Stimulated activated CD8-positive, alpha-beta memory T cell treated with anti-CD3 and anti-CD28 coated beads, Interleukin-4, amount 100 ng/mL, for 4 hours (primary cell): ENCODE measurements around the gene ZNF692.
A peak's percentile ranks its signal among the peaks of the same experiment; 100 is the strongest.
"Not testable (repeated sequence)": the region's sequence is repeated elsewhere in the genome, so short reads cannot be mapped to it uniquely, and the experiment has no call there.

Experiments
- DNase-seq, 2 donors: peaks; one replicate each; pipeline ENCODE4 v3.0.0-alpha.2; 2020; ENCODE audit warnings: low read depth in 2 of 2, low spot score in 1 of 2

Gene ZNF692

GRCh38 chr1:248882427-248882826, 23.5 kb upstream of the ZNF692 start:
- not testable (repeated sequence) for DNase-seq

GRCh38 chr1:248881261-248881660, 22.4 kb upstream of the ZNF692 start:
- no peak for DNase-seq

DNA sequence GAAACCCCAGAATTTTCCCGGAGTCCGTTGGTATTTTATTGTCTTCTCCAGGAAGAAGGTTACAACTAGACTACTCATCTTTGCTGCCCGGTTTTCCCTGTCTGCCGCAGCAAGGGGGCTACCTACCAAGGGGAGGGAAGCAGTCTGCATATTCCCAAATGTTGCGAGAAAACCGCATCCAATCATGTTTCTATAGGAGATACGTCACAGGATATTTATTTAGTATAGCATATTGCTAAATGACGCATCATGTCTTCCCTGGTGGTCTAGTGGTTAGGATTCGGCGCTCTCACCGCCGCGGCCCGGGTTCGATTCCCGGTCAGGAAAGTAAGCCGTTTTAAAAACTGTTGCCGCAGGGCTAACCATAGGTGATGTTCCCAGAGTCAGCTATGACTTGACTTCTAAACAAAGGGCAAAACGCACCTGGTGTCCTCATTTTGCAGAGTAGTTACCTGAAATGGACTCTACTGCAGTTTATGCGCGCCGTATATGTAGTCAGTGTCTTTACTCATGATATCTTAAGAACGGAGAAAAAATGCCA, 15.2 kb upstream of the ZNF692 start:
- peak; percentile 67 to 83 for DNase-seq

DNA sequence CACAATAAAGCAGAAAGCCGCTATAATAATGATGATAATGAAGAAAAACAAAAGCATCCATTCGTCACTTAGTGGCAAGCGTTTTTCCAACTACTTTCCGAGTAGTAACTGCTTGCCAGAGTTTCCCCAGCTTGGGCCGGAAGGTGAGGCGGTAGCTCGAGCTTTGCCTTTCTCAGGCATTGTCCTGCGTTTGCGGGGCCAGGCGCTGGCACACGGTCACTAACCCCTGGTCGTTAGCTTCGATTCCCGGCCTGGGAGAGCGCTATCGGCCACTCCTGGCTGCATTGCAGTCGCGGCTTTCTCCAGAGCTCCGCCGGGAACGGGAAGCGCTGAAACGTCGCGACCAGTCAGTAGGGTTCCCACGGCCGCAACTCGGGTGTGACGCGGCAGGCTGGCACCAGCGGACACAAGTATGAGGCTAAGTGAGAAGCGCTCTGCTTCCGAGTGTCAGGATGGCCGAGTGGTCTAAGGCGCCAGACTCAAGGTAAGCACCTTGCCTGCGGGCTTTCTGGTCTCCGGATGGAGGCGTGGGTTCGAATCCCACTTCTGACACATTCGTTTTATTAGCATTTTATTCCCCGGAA, 14.6 kb upstream of the ZNF692 start:
- peak; percentile 76 to 92 for DNase-seq

GRCh38 chr1:248872752-248873408, 14.0 kb upstream of the ZNF692 start:
- DNase-seq, result no peak

DNA sequence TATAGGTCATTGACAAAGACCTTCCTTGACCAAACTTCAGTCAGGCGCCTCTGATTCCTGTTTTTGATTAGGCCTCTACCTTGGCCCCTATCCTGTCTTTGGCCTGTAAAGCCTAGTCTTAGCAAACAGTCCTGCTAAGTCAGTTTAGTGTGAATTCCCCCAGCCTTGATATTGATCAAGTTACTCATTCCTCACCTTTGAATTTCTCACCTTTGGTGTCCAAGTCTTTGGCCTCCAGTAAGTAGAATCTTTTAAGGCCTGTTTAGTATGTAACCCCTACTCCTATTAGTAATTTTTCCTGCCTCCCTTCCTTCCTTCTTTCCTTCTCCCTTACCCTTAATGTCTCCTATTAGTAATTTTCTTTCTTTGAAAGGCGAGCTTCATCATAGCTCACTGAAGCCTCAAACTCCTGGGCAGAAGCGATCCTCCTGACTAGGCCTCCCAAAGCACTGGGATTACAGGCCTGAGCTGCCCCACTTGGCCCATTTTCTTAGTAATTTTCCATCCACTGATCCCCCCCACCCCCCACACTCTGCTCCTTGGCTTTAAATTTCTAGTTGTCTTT, 13.0 kb upstream of the ZNF692 start:
- no peak for DNase-seq

GRCh38 chr1:248862998-248863881, 4.4 kb upstream of the ZNF692 start:
- DNase-seq, result peak; percentile 44 to 67

DNA sequence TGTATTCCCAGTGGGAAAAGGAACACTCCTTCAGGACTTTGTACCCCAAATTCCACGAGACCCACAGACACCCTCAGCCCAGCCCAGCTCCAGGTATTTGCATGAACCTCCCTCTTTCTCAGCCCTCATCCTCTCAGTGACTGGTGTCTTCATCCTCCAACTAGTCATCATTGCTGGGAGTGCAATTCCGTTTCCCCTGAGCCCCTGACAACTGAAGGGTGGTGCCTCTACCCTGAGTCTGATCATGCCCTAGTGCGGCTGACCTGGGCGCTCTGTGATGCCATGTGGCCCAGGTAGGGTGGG, 3.8 kb upstream of the ZNF692 start:
- no peak for DNase-seq

GRCh38 chr1:248861616-248862015, 2.7 kb upstream of the ZNF692 start:
- DNase-seq, result no peak

DNA sequence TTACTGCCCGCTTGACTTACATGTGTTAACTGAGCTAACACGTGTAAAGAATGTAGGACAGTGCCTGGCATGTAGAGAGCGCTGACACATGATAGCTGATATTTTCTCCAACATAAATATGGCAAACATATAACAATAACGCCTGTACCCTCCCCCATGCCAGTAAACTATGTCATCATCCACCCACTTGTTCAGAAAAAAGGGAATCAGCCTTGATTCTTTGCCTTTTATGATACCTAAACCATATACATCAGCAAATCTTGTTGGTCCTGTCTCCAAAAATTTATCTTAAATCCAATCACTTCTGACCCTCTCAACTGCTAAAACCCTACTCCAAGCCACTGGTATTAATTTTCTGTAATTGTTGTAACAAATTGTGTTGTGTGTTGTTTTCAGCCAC, 1.1 kb upstream of the ZNF692 start:
- no peak for DNase-seq

DNA sequence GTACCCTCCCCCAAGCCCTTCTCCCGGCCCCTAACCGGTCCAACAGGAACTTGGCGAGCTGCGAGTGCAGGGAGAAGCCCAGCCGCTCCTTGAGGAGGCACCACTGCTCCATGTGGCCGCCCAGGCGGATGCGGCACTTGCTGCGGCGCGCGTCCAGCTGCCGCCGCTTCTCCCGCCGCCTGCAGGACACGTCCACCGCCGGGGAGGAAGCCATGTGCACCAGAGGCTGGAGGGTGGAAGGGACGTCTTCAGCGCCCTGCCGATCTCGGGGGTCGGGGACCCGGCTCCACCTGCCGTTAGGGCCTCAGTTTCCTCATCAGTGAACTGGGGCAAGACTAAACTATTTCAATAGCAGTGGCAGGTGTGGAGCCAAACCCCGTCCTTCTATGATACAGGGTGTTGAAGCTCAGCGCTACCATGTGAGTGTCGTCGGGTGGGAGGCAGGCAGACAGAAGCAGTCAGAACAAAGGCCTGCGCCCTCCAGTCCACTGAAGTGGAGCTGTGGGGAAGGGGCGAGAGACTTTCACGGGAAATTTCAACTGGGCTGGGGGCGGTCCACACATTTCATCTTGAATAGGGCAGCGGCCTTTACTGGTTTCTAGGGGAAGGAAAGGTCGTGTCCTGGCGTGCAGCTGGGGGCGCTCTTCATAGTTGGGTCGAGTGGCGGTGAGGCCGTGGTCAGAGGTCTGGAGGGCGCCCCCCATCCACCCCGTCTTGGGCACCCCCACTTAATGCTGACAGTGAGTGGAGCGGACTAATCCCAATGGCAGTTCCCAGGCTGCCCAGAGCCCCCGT, 592 bp downstream of the ZNF692 start:
- no peak for DNase-seq

- DNase-seq, result no peak
Measured at GRCh38 chr1:248857749-248858095, 1.2 kb downstream of the ZNF692 start.

DNA sequence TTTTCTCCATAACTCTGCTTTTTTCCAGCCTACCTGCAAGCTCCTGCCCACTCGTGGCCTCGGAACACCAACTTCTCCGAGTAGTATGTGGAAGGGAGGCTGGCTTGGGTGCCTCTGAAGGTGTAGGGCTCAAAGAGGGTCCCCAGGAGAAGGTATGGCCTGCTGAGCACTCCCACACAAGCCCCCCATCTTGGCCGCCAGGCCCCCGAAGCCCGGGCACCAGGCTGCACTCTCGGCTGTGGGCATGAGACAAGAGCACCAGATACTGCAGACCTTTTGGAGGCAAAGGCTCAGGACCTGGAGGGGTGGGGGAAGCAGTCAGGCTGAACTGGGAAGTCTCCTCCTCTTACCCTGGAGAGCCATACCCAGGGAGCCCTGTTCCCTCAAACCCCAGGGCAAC, 1.7 kb downstream of the ZNF692 start:
- no peak for DNase-seq

- DNase-seq, result no peak
Measured at GRCh38 chr1:248856176-248856575, 2.7 kb downstream of the ZNF692 start.

DNA sequence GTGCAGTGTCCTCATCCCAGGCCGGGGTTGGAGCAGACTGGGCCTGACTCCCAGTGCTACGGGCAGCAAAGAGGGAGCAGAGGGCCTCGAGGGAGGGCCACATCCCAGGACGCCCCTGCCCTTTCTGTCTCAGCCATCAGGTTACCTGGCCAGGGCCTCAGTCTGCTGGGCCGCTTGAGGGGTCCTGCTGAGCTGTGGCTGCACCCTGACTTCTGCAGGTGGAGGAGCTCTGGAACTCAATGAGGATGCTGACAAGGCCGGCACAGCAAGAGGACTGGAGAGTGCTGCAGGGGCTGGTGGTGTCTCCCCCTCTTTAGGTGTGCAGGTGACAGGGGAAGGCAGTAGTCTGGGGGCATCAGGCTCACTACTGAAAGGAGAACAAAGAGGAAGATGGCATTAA, 3.3 kb downstream of the ZNF692 start:
- no peak for DNase-seq

DNA sequence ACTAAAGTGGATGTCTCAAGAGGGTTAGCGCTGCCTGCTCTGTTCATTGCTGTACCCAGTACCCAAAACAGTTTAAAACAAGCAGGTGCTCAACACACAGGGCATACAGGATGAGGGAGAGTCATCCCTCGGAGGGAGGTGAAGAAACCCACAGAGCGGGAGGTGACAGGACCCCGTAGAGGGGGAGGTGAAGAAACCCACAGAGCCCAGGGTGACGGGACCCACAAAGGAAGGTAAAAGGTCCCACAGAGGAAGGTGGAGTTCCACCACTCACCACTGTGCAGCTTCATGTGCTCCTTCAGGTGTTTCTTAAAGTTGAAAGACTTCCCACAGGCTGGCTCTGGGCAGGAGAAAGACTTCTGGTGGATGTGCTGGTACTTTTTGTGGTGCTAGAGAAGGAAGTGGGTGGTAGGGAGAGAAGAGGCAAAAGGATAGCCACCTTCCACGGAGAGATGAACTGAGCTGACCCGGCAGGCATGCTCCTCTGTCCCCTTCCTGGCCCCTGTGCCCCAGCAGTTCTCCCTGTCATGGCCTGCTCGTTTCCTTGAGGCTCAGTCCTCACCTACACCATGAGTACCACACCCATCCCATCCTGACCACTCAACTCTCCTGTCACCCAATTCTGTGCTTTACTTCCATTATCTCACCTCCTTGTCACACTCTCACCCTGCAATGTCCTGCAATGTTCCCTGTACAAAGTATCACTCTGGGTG, 5.1 kb downstream of the ZNF692 start:
- no peak for DNase-seq

GRCh38 chr1:248852481-248853405, 6.1 kb downstream of the ZNF692 start:
- DNase-seq, result no peak

DNA sequence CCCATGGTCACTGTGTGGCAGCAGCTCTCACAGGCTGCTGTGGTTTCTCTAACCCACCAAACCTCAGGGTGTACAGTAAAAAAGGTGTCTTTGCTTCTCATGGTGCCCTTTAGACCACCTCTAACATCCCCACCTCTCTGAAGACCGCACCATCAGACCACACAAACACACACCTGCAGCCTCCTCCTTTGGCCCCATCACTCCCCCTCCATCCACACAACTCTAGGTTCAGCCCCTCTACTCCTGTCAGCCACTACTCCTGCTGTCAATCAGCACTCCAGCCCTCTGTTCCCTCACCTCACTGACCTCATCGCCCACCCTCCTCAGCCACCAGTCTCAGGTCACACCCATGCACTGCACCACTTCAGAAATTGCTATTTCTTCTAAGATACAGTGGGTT, 7.5 kb downstream of the ZNF692 start:
- DNase-seq, result no peak

- no peak for DNase-seq
Measured at GRCh38 chr1:248850536-248851251, 8.2 kb downstream of the ZNF692 start.
